Smooth muscle cell (in vitro differentiated cells): Measurements from ENCODE around the gene PXDN. TPM values are rescaled to one million over a fixed set of nuclear protein-coding genes. Genes with fewer than 3 reads are reported as not detected.

ENCODE experiments used
- DNase-seq: peaks from one replicate; lab custom pipeline; 2025; ENCODE audit not compliant: unreplicated experiment; lab: John Stamatoyannopoulos, UW
- H2AFZ ChIP-seq: fragments of 200-600 bp; sonication (generic); 2 replicates; pipeline ENCODE4 v1.6.0; 2016; ENCODE audit warnings: antibody characterized with exemption, low read depth, mild to moderate bottlenecking
- H3F3A ChIP-seq: fragments of 200-600 bp; sonication (generic); 2 replicates; pipeline ENCODE4 v1.6.0; 2017; ENCODE audit warnings: antibody characterized with exemption, low read depth
- H3K27ac ChIP-seq: fragments of 200-600 bp; sonication (generic); 2 replicates; pipeline ENCODE4 v1.5.1; 2016; ENCODE audit warnings: low read depth, mild to moderate bottlenecking
- H3K27me3 ChIP-seq: fragments of 200-600 bp; sonication (generic); 2 replicates; pipeline ENCODE4 v1.6.1; 2016; ENCODE audit warnings: low read depth, mild to moderate bottlenecking
- H3K36me3 ChIP-seq: fragments of 200-600 bp; sonication (generic); 2 replicates; pipeline ENCODE4 v1.5.1; 2016; ENCODE audit warnings: low read depth
- H3K4me1 ChIP-seq: fragments of 200-600 bp; sonication (generic); 2 replicates; pipeline ENCODE4 v1.5.1; 2016; ENCODE audit warnings: low read depth
- H3K4me2 ChIP-seq: fragments of 200-600 bp; sonication (generic); 2 replicates; pipeline ENCODE4 v1.6.0; 2016; ENCODE audit warnings: mild to moderate bottlenecking
- H3K4me3 ChIP-seq: fragments of 200-600 bp; sonication (generic); 2 replicates; pipeline ENCODE4 v1.5.1; 2016; ENCODE audit warnings: mild to moderate bottlenecking
- H3K79me2 ChIP-seq: fragments of 200-600 bp; sonication (generic); 2 replicates; pipeline ENCODE4 v1.6.0; 2016; ENCODE audit warnings: low read depth, mild to moderate bottlenecking
- H3K9ac ChIP-seq: fragments of 200-600 bp; sonication (generic); 2 replicates; pipeline ENCODE4 v1.6.0; 2016; ENCODE audit warnings: low read depth
- H3K9me3 ChIP-seq: fragments of 200-600 bp; sonication (generic); replicated peaks from 2 replicates; pipeline ENCODE4 v1.5.1; 2016; ENCODE audit warnings: low read depth
- H4K20me1 ChIP-seq: fragments of 200-600 bp; sonication (generic); 2 replicates; pipeline ENCODE4 v1.6.0; 2016; ENCODE audit warnings: low read depth
- WGBS: methylation state at CpG from one replicate; pipeline ENCODE4 v1.1.7; 2016; ENCODE audit warnings: low lambda C conversion rate; 5-methylcytosine and 5-hydroxymethylcytosine counted together
- polyA plus RNA-seq: library from polyadenylated mRNA; unstranded; fragments of >200 nt; fragmentation: Nextera tagmentation; extraction: Ambion mirVana; gene quantifications from 2 replicates; pipeline ENCODE4 v1.2.1, GENCODE V29; 2016
- total RNA-seq: library from RNA; depleted of rRNA; stranded (reverse); fragments of >200 nt; gene quantifications from 2 replicates; pipeline ENCODE4 v1.2.3, GENCODE V29; 2014
- TF ChIP-seq, protein P1 (sequence below): fragments of 200-600 bp; sonication (generic); IDR thresholded peaks from 2 replicates; pipeline ENCODE4 v1.5.1; 2017; ENCODE audit warnings: borderline replicate concordance, mild to moderate bottlenecking, antibody characterized with exemption; ENCODE audit not compliant: insufficient read depth, poor library complexity, severe bottlenecking

The PXDN gene
- total and polyA plus RNA-seq, 2 experiments from 2014 or later = 328 to 333 TPM

- H4K20me1 ChIP-seq = no peaks in the 10 kb centered on the region
- no peak overlapping the region for H3K27ac ChIP-seq
- H3K27me3 ChIP-seq = no peaks in the 10 kb centered on the region
- no peaks in the 10 kb centered on the region for H3K9me3 ChIP-seq
- H3K9ac ChIP-seq = no peak overlapping the region
- H3K79me2 ChIP-seq = no peaks in the 10 kb centered on the region
- H3K4me3 ChIP-seq = no peak overlapping the region
- WGBS = 73% methylated on average over 11 of the region's 11 CpGs
- no peaks in the 10 kb centered on the region for H3K36me3 ChIP-seq
- no peak for DNase-seq
- TF ChIP-seq, protein P1, sequence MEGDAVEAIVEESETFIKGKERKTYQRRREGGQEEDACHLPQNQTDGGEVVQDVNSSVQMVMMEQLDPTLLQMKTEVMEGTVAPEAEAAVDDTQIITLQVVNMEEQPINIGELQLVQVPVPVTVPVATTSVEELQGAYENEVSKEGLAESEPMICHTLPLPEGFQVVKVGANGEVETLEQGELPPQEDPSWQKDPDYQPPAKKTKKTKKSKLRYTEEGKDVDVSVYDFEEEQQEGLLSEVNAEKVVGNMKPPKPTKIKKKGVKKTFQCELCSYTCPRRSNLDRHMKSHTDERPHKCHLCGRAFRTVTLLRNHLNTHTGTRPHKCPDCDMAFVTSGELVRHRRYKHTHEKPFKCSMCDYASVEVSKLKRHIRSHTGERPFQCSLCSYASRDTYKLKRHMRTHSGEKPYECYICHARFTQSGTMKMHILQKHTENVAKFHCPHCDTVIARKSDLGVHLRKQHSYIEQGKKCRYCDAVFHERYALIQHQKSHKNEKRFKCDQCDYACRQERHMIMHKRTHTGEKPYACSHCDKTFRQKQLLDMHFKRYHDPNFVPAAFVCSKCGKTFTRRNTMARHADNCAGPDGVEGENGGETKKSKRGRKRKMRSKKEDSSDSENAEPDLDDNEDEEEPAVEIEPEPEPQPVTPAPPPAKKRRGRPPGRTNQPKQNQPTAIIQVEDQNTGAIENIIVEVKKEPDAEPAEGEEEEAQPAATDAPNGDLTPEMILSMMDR = no peak
- H2AFZ ChIP-seq = no peak overlapping the region
- no peak overlapping the region for H3K4me2 ChIP-seq
- H3K4me1 ChIP-seq = peaks cover 15% of the 10 kb centered on the region
- no peaks in the 10 kb centered on the region for H3F3A ChIP-seq
Measured at GRCh38 chr2:1607971-1608688, 136.2 kb downstream of the PXDN start.

DNA sequence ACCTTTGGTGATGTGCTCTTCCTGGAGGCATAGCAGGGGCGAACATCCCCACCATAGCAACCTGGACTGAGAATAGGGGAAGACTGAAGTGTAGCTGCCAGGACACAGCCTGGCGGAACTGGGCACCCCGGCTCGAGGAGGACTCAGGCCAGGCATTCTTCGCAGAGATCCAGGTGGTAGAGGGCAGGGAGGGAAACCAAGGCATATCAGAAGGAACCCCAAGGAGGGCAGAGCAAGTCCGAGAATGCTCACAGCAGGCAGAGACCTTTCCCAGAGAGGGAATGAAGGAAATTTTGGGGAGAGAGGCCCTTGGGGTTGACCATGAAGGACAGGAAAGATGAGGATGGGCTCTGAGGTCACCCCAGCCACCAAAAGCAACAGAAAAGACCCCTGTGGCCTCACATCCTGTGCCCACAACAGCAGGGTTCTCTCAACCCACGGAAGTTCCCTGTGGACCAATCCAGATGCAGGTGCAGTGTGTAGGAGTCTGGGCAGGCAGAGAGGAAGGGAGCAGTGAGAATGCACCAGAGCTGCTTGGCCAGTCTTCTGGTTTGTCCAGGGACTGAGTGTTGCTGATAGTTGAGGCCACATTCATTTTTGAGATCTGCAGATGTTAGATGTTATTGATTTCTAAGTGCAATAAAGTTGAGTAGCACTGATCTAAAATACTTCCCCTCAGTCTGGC is 136.9 kb downstream of the PXDN start:
- Histone ChIP-seq H3F3A (no peaks in the 10 kb centered on the region), H3K27me3 (no peaks in the 10 kb centered on the region), H2AFZ (no peak overlapping the region), H3K36me3 (no peaks in the 10 kb centered on the region), H4K20me1 (no peaks in the 10 kb centered on the region), H3K9me3 (no peaks in the 10 kb centered on the region), H3K4me3 (no peak overlapping the region), H3K79me2 (no peaks in the 10 kb centered on the region), H3K9ac (no peak overlapping the region), H3K27ac (no peak overlapping the region), H3K4me1 (peaks cover 15% of the 10 kb centered on the region), H3K4me2 (no peak overlapping the region)
- WGBS = 95% methylated on average over 7 of the region's 7 CpGs
- TF ChIP-seq, protein P1 = no peak
- DNase-seq = no peak

DNA sequence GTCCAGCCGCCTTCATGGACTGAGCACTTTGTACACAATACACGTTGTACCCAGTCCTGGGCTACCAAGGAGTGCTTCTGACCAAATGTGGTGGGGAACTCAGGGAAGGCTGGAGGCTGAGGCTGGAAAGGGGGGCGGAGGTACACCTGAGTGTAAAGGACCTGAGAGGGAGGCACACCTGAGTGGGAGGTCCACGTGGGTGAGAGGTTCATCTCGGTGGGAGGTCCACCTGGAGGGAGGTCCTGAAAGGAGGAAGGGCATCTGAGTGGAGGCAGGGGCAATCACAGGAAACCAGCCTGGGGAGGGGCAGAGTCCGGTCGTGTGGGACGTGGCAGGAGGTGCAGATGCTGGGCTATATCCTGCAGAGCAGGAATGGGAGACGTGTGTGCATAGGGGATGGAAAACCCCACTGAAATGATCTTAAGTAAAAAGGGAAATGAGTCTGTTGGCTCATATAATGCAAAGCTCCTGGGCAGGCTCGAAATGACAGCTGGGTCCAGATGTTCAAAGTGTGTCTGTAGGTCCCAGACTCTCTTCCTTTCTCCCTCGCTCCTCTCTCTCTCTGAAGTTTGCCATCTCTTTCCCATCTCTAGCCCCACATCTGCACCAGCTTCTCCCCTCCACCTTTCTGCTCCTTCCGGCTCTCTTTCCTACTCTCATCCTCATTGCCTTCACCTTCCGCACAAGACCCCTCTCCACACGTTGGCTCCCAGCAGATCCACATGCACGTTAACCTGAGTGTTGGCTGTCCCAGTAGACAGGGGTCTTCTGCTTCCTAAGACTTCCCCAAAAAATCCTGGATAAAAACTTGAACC is 137.7 kb downstream of the PXDN start:
- TF ChIP-seq, protein P1 = no peak
- H3K4me2 ChIP-seq = no peak overlapping the region
- H3K79me2 ChIP-seq = no peaks in the 10 kb centered on the region
- peak overlapping the region; percentile 70 for H3K27ac ChIP-seq
- no peaks in the 10 kb centered on the region for H3K36me3 ChIP-seq
- peaks cover 15% of the 10 kb centered on the region for H3K4me1 ChIP-seq
- no peaks in the 10 kb centered on the region for H3K27me3 ChIP-seq
- DNase-seq = no peak
- peak overlapping the region; percentile 30 for H3K9ac ChIP-seq
- H2AFZ ChIP-seq = no peak overlapping the region
- H4K20me1 ChIP-seq = no peaks in the 10 kb centered on the region
- no peaks in the 10 kb centered on the region for H3F3A ChIP-seq
- no peaks in the 10 kb centered on the region for H3K9me3 ChIP-seq
- WGBS = 62% methylated on average over 15 of the region's 15 CpGs
- no peak overlapping the region for H3K4me3 ChIP-seq
